Fibroblast of lung (primary cell): Measurements from ENCODE around the gene RNGTT. TPM values are rescaled to one million over a fixed set of nuclear protein-coding genes. Genes with fewer than 3 reads are reported as not detected.

Experiments used
- DNase-seq, 2 donors: peaks; one replicate each; pipeline versions ENCODE4 v3.0.0 to v3.0.0-alpha.2; 2010; ENCODE audit warnings: low read depth in 2 of 2
- H2AFZ ChIP-seq: 2 replicates; pipeline ENCODE4 v1.5.1; 2012; ENCODE audit warnings: low read length, control low read depth, inconsistent platforms
- H3K27ac ChIP-seq: 2 replicates; pipeline ENCODE4 v1.5.1; 2011; ENCODE audit warnings: low read length, control low read depth; ENCODE audit not compliant: insufficient read depth
- H3K27me3 ChIP-seq: 2 replicates; pipeline ENCODE4 v1.5.1; 2011; ENCODE audit warnings: mild to moderate bottlenecking, low read length; ENCODE audit not compliant: control insufficient read depth, insufficient read depth
- H3K36me3 ChIP-seq: 2 replicates; pipeline ENCODE4 v1.5.1; 2011; ENCODE audit warnings: low read length; ENCODE audit not compliant: control insufficient read depth, insufficient read depth
- H3K4me1 ChIP-seq: 2 replicates; pipeline ENCODE4 v1.5.1; 2011; ENCODE audit warnings: low read length; ENCODE audit not compliant: control insufficient read depth, insufficient read depth; ENCODE audit errors: extremely low read depth
- H3K4me2 ChIP-seq: 2 replicates; pipeline ENCODE4 v1.5.1; 2011; ENCODE audit warnings: low read length, control low read depth; ENCODE audit not compliant: insufficient read depth; ENCODE audit errors: extremely low read depth
- H3K4me3 ChIP-seq, 4 experiments: fragments of 200-600 bp in 1 of 4; sonication (generic) in 1 of 4; replicated peaks in 1 of 4; 2 replicates each; pipeline ENCODE4 v1.5.1; 2011 to 2016; ENCODE audit warnings: low read length in 4 of 4, low read depth in 3 of 4, mild to moderate bottlenecking in 3 of 4, control low read depth in 2 of 4, inconsistent platforms in 1 of 4, mixed read lengths in 1 of 4; ENCODE audit not compliant: insufficient read depth in 1 of 4; ENCODE audit errors: control extremely low read depth in 1 of 4
- H3K79me2 ChIP-seq: 2 replicates; pipeline ENCODE4 v1.5.1; 2012; ENCODE audit warnings: mild to moderate bottlenecking, low read length, inconsistent platforms; ENCODE audit not compliant: control insufficient read depth, insufficient read depth
- H3K9ac ChIP-seq: 2 replicates; pipeline ENCODE4 v1.5.1; 2011; ENCODE audit warnings: mild to moderate bottlenecking, low read length, control low read depth; ENCODE audit not compliant: insufficient read depth
- H3K9me3 ChIP-seq: 2 replicates; pipeline ENCODE4 v1.5.1; 2012; ENCODE audit warnings: low read depth, low read length; ENCODE audit not compliant: control insufficient read depth, insufficient read depth
- H4K20me1 ChIP-seq: 2 replicates; pipeline ENCODE4 v1.5.1; 2011; ENCODE audit warnings: low read length; ENCODE audit not compliant: control insufficient read depth, insufficient read depth; ENCODE audit errors: extremely low read depth
- EZH2 ChIP-seq: IDR thresholded peaks from 2 replicates; pipeline ENCODE4 v1.5.1; 2012; ENCODE audit warnings: low read length, control low read depth, mild to moderate bottlenecking; ENCODE audit errors: missing control alignments
- polyA plus RNA-seq, 2 donors: library from polyadenylated mRNA; depleted of rRNA in 1 of 2; stranded (reverse) in 1 of 2; unstranded in 1 of 2; fragments of >200 nt; gene quantifications; 2 replicates each; pipeline ENCODE4 v1.2.1, GENCODE V29; 2011 to 2012; ENCODE audit warnings: missing spikeins in 1 of 2
- total RNA-seq: library from RNA; depleted of rRNA; stranded (reverse); fragments of >200 nt; gene quantifications from 2 replicates; pipeline ENCODE4 v1.2.1, GENCODE V29; 2014
- TF ChIP-seq, protein P1 (sequence below), 2 donors: IDR thresholded peaks in 1 of 2; conservative IDR thresholded peaks in 1 of 2; 1 replicate in 1 of 2; 2 replicates in 1 of 2; pipeline ENCODE4 v1.5.1; 2011 to 2012; ENCODE audit warnings: low read length in 2 of 2, control low read depth in 1 of 2, inconsistent platforms in 1 of 2, low read depth in 1 of 2, mild to moderate bottlenecking in 1 of 2

Gene RNGTT
- total and polyA plus RNA-seq, 2 donors (not counting 1 experiment from before 2014, with no cell fraction given): 10.7 to 12.7 TPM

GRCh38 chr6:88872962-88873361 lies 90.5 kb downstream of the RNGTT start:
- Histone ChIP-seq H3K36me3 (no peaks in the 10 kb centered on the region), H3K79me2 (no peaks in the 10 kb centered on the region), H3K4me3 (no peak overlapping the region), H3K27me3 (no peaks in the 10 kb centered on the region), H3K4me1 (peaks cover 2% of the 10 kb centered on the region), H3K9me3 (no peaks in the 10 kb centered on the region), H3K27ac (no peak overlapping the region), H4K20me1 (no peaks in the 10 kb centered on the region), H2AFZ (no peak overlapping the region), H3K4me2 (no peak overlapping the region), H3K9ac (no peak overlapping the region)
- TF ChIP-seq, protein P1, sequence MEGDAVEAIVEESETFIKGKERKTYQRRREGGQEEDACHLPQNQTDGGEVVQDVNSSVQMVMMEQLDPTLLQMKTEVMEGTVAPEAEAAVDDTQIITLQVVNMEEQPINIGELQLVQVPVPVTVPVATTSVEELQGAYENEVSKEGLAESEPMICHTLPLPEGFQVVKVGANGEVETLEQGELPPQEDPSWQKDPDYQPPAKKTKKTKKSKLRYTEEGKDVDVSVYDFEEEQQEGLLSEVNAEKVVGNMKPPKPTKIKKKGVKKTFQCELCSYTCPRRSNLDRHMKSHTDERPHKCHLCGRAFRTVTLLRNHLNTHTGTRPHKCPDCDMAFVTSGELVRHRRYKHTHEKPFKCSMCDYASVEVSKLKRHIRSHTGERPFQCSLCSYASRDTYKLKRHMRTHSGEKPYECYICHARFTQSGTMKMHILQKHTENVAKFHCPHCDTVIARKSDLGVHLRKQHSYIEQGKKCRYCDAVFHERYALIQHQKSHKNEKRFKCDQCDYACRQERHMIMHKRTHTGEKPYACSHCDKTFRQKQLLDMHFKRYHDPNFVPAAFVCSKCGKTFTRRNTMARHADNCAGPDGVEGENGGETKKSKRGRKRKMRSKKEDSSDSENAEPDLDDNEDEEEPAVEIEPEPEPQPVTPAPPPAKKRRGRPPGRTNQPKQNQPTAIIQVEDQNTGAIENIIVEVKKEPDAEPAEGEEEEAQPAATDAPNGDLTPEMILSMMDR (conservative IDR thresholded peaks at IDR 0.05 in 1 of 2, IDR thresholded peaks at IDR 0.05 in 1 of 2; ENCODE audit: low read depth in 1 of 2, low read length in 2 of 2): no peak
- no peak for TF ChIP-seq EZH2
- DNase-seq: no peak

DNA sequence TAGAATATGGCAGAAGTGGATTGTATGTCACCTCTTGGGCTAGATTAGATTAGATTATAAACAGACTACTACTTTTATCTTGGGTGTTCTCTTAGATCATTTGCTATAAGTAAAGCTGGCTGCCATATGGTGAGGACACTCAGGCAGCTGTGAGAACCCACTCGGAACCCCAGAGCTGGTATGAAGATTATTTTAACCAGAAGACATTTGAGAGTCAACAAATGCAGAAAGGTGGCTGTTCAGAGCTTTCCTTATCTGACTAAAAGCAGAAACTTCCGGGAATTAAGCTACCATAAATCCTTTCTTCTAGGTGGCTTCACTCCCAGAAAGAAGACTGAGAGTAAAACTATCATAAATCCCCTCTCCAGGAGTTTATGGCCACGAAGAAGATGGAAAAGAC lies 91.9 kb downstream of the RNGTT start:
- Histone ChIP-seq H3K27me3 (no peaks in the 10 kb centered on the region), H3K9ac (no peak overlapping the region), H3K4me1 (peaks cover 2% of the 10 kb centered on the region), H3K36me3 (no peaks in the 10 kb centered on the region), H3K4me2 (no peak overlapping the region), H3K27ac (no peak overlapping the region), H3K79me2 (no peaks in the 10 kb centered on the region), H4K20me1 (no peaks in the 10 kb centered on the region), H2AFZ (no peak overlapping the region), H3K4me3 (no peak overlapping the region), H3K9me3 (no peaks in the 10 kb centered on the region)
- TF ChIP-seq EZH2: no peak
- TF ChIP-seq, protein P1 (conservative IDR thresholded peaks at IDR 0.05 in 1 of 2, IDR thresholded peaks at IDR 0.05 in 1 of 2; ENCODE audit: low read depth in 1 of 2, low read length in 2 of 2): no peak
- DNase-seq: no peak

GRCh38 chr6:88870717-88871330 lies 92.6 kb downstream of the RNGTT start:
- peaks cover 2% of the 10 kb centered on the region for H3K4me1 ChIP-seq
- no peaks in the 10 kb centered on the region for H3K27me3 ChIP-seq
- no peaks in the 10 kb centered on the region for H3K79me2 ChIP-seq
- H3K27ac ChIP-seq: no peak overlapping the region
- H3K4me2 ChIP-seq: no peak overlapping the region
- H3K4me3 ChIP-seq: no peak overlapping the region
- no peak overlapping the region for H3K9ac ChIP-seq
- DNase-seq: peak; percentile 44 to 79
- TF ChIP-seq, protein P1 (conservative IDR thresholded peaks at IDR 0.05 in 1 of 2, IDR thresholded peaks at IDR 0.05 in 1 of 2; ENCODE audit: low read depth in 1 of 2, low read length in 2 of 2): peak; percentile 52 to 57
- TF ChIP-seq EZH2: no peak
- no peaks in the 10 kb centered on the region for H3K9me3 ChIP-seq
- H2AFZ ChIP-seq: no peak overlapping the region
- H3K36me3 ChIP-seq: no peaks in the 10 kb centered on the region
- no peaks in the 10 kb centered on the region for H4K20me1 ChIP-seq
